ENCODE measurements around the gene BCKDHA. TPM values are rescaled to one million over a fixed set of nuclear protein-coding genes. Genes with fewer than 3 reads are reported as not detected.

The BCKDHA gene
- total RNA-seq, 1 experiment from 2014 or later = 33.6 TPM

DNA sequence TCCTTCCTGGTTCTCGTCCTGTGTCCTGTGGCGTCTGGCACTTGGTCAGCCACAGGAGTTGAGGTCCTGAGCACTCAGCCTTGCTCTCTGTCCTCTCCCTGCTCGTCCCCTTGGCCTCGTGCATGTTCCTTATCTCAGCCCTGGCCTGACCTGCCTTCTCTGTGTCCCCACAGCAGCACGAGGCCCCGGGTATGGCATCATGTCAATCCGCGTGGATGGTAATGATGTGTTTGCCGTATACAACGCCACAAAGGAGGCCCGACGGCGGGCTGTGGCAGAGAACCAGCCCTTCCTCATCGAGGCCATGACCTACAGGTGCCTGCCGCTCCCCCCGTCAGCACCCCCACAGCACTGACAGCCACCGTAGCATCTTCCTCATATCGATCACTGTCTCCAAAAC lies 24.8 kb downstream of the BCKDHA start:
- no peak for DNase-seq (ENCODE audit: unreplicated experiment)
- TF ChIP-seq CTCF (IDR thresholded peaks at IDR 0.05; ENCODE audit: unreplicated experiment) = no peak
- ChIA-PET POLR2A (no interaction called here), CTCF (interaction anchor here (0.5 kb wide), 1 partner anchor 220 kb away, joined by 3 read pairs; no protein-coding TSS in a partner anchor)
- Mint-ChIP-seq H3K4me3 (ENCODE audit: unreplicated experiment) (no peak overlapping the region), H3K27me3 (ENCODE audit: insufficient read depth, unreplicated experiment) (no peaks in the 10 kb centered on the region), H3K27ac (ENCODE audit: low read depth, unreplicated experiment) (no peak overlapping the region), H3K9me3 (ENCODE audit: unreplicated experiment) (no peaks in the 10 kb centered on the region), H3K4me1 (ENCODE audit: insufficient read depth, unreplicated experiment) (peaks cover 8% of the 10 kb centered on the region), H3K36me3 (ENCODE audit: insufficient read depth, unreplicated experiment) (peaks cover 68% of the 10 kb centered on the region)
- intact Hi-C loops (cut with micrococcal nuclease) = no loop called here
- BruUV-seq (replicated peaks) = no TSS peak

DNA sequence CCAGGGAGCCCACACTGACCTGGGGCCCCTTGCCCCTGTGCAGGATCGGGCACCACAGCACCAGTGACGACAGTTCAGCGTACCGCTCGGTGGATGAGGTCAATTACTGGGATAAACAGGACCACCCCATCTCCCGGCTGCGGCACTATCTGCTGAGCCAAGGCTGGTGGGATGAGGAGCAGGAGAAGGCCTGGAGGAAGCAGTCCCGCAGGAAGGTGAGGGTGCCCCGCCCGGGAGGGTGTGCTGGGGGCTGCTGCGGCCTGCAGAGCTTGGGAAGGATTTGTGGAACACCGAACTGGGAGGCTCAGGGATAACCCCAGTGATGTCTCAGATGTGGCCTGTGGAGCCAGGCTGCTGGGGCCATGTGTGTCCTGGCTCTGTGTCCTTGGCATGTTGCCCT lies 25.3 kb downstream of the BCKDHA start:
- Mint-ChIP-seq H3K36me3 (ENCODE audit: insufficient read depth, unreplicated experiment) (peaks cover 63% of the 10 kb centered on the region), H3K4me3 (ENCODE audit: unreplicated experiment) (no peak overlapping the region), H3K9me3 (ENCODE audit: unreplicated experiment) (no peaks in the 10 kb centered on the region), H3K27ac (ENCODE audit: low read depth, unreplicated experiment) (no peak overlapping the region), H3K27me3 (ENCODE audit: insufficient read depth, unreplicated experiment) (no peaks in the 10 kb centered on the region), H3K4me1 (ENCODE audit: insufficient read depth, unreplicated experiment) (peaks cover 8% of the 10 kb centered on the region)
- TF ChIP-seq CTCF (IDR thresholded peaks at IDR 0.05; ENCODE audit: unreplicated experiment) = no peak
- no TSS peak for BruUV-seq (replicated peaks)
- CTCF ChIA-PET = interaction anchor here (0.5 kb wide), 1 partner anchor 219 kb away, joined by 3 read pairs; no protein-coding TSS in a partner anchor
- intact Hi-C loops (cut with micrococcal nuclease) = no loop called here
- DNase-seq (ENCODE audit: unreplicated experiment) = no peak
- POLR2A ChIA-PET = no interaction called here

- no peaks in the 10 kb centered on the region for H3K27me3 Mint-ChIP-seq (ENCODE audit: insufficient read depth, unreplicated experiment)
- no peak for DNase-seq (ENCODE audit: unreplicated experiment)
- POLR2A ChIA-PET = interaction anchor here (0.6 to 1.0 kb wide), 2 partner anchors 12 to 57 kb away, joined by 3 read pairs; no protein-coding TSS in a partner anchor
- BruUV-seq (replicated peaks) = no TSS peak
- H3K4me3 Mint-ChIP-seq (ENCODE audit: unreplicated experiment) = no peak overlapping the region
- CTCF ChIA-PET = interaction anchor here (0.7 kb wide), 1 partner anchor 13 kb away, joined by 3 read pairs; no protein-coding TSS in a partner anchor
- peaks cover 48% of the 10 kb centered on the region for H3K36me3 Mint-ChIP-seq (ENCODE audit: insufficient read depth, unreplicated experiment)
- H3K27ac Mint-ChIP-seq (ENCODE audit: low read depth, unreplicated experiment) = no peak overlapping the region
- H3K4me1 Mint-ChIP-seq (ENCODE audit: insufficient read depth, unreplicated experiment) = peaks cover 8% of the 10 kb centered on the region
- H3K9me3 Mint-ChIP-seq (ENCODE audit: unreplicated experiment) = no peaks in the 10 kb centered on the region
- intact Hi-C loops (cut with micrococcal nuclease) = no loop called here
- no peak for TF ChIP-seq CTCF (IDR thresholded peaks at IDR 0.05; ENCODE audit: unreplicated experiment)
These were observed 26.9 kb downstream of the BCKDHA start for GRCh38 chr19:41424335-41425173.

DNA sequence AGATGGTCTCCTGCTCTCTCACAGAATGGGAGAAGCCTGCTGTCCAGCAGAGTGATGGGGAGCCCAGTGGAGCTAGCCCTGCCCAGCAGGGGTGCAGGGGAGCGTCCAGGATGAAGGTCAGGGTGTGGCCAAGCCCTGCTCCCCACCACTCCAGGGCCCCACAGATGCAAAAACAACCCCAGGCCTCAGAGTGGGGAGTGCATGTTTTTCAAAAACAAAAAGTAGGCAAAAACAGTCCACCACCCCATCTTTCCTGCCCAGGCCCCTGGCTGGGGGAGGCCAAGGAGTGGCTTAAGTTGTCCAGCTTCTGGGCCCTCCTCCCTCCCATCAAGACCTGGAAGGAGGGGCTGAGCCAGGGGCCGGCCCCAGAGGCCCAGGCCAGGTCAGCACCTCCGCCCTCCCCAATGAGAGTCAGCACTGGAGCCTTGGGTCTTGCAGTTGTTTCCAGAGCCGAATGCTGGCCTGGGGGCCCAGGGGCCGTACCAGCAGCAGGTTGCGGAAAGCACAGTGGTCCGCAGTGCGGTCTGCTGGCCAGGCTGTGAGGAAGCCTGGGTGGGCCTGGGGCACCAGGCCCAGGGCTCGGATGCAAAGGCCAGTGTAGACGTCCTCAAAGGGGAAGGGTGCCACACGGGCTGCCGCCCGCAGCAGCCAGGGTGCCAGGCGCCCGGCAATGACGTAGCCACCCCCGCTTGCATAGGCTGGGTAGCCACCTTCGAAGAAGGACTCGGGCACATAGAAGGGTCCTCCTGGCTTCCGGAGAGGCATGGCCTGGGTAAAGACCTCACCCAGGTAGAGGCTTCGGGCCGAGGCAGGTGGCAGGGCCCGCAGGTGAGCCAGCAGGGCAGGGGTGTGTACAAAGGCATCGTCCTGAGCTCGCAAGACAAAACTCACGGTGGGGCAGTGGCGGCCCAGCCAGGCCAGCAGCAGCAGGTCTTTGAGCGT lies 27.8 kb downstream of the BCKDHA start:
- no peaks in the 10 kb centered on the region for H3K27me3 Mint-ChIP-seq (ENCODE audit: insufficient read depth, unreplicated experiment)
- no peak for TF ChIP-seq CTCF (IDR thresholded peaks at IDR 0.05; ENCODE audit: unreplicated experiment)
- CTCF ChIA-PET = no interaction called here
- POLR2A ChIA-PET = interaction anchor here (2.0 kb wide), 1 partner anchor 14 kb away, joined by 6 read pairs; the partner anchor contains the start of gene DMAC2
- no peaks in the 10 kb centered on the region for H3K9me3 Mint-ChIP-seq (ENCODE audit: unreplicated experiment)
- H3K4me3 Mint-ChIP-seq (ENCODE audit: unreplicated experiment) = no peak overlapping the region
- no peak overlapping the region for H3K27ac Mint-ChIP-seq (ENCODE audit: low read depth, unreplicated experiment)
- no peak for DNase-seq (ENCODE audit: unreplicated experiment)
- H3K4me1 Mint-ChIP-seq (ENCODE audit: insufficient read depth, unreplicated experiment) = peaks cover 8% of the 10 kb centered on the region
- peaks cover 45% of the 10 kb centered on the region for H3K36me3 Mint-ChIP-seq (ENCODE audit: insufficient read depth, unreplicated experiment)
- no TSS peak for BruUV-seq (replicated peaks)
- intact Hi-C loops (cut with micrococcal nuclease) = no loop called here
